ENCODE measurements around the gene ELN. TPM values are rescaled to one million over a fixed set of nuclear protein-coding genes. Genes with fewer than 3 reads are reported as not detected.

The ELN gene
- total RNA-seq, 1 experiment from 2014 or later: 65.9 TPM

- intact Hi-C loops (cut with micrococcal nuclease; ENCODE audit: unreplicated experiment): no loop called here
- no TSS peak for BruUV-seq (replicated peaks)
- Histone ChIP-seq H3K27me3 (replicated peaks; ENCODE audit: insufficient read depth, low read depth, low read length, poor library complexity) (no peaks in the 10 kb centered on the region), H3K27ac (ENCODE audit: low read depth, low read length, poor library complexity, severe bottlenecking) (peak overlapping the region; percentile 23), H3K36me3 (ENCODE audit: insufficient read depth, low read length, poor library complexity, severe bottlenecking) (peaks cover 17% of the 10 kb centered on the region), H3K4me3 (ENCODE audit: low read depth, low read length, poor library complexity, severe bottlenecking) (no peak overlapping the region), H3K4me1 (ENCODE audit: insufficient read depth, low read length, poor library complexity, severe bottlenecking) (peaks cover 21% of the 10 kb centered on the region), H3K9me3 (ENCODE audit: low read depth, low read length, poor library complexity, severe bottlenecking) (no peaks in the 10 kb centered on the region)
- no peak for TF ChIP-seq EZH2 (IDR thresholded peaks at IDR 0.05; ENCODE audit: borderline replicate concordance, low read depth, low read length, poor library complexity, severe bottlenecking)
- no peak for TF ChIP-seq CTCF (conservative IDR thresholded peaks at IDR 0.05; ENCODE audit: low read depth, low read length)
- POLR2A ChIA-PET (ENCODE audit: low non-redundant PET): no interaction called here
- no peak for DNase-seq (ENCODE audit: low spot score)
- CTCF ChIA-PET: no interaction called here
Measured at GRCh38 chr7:74092964-74093471, 65.0 kb downstream of the ELN start.

- intact Hi-C loops (cut with micrococcal nuclease; ENCODE audit: unreplicated experiment): no loop called here
- BruUV-seq (replicated peaks): no TSS peak
- Histone ChIP-seq H3K4me3 (ENCODE audit: low read depth, low read length, poor library complexity, severe bottlenecking) (no peak overlapping the region), H3K9me3 (ENCODE audit: low read depth, low read length, poor library complexity, severe bottlenecking) (no peaks in the 10 kb centered on the region), H3K36me3 (ENCODE audit: insufficient read depth, low read length, poor library complexity, severe bottlenecking) (peaks cover 20% of the 10 kb centered on the region), H3K27ac (ENCODE audit: low read depth, low read length, poor library complexity, severe bottlenecking) (peak overlapping the region; percentile 65), H3K4me1 (ENCODE audit: insufficient read depth, low read length, poor library complexity, severe bottlenecking) (peaks cover 21% of the 10 kb centered on the region), H3K27me3 (replicated peaks; ENCODE audit: insufficient read depth, low read depth, low read length, poor library complexity) (no peaks in the 10 kb centered on the region)
- CTCF ChIA-PET: no interaction called here
- TF ChIP-seq EZH2 (IDR thresholded peaks at IDR 0.05; ENCODE audit: borderline replicate concordance, low read depth, low read length, poor library complexity, severe bottlenecking) (no peak), CTCF (conservative IDR thresholded peaks at IDR 0.05; ENCODE audit: low read depth, low read length) (no peak)
- DNase-seq (ENCODE audit: low spot score): no peak
- POLR2A ChIA-PET (ENCODE audit: low non-redundant PET): no interaction called here
Measured at GRCh38 chr7:74093671-74094223, 65.8 kb downstream of the ELN start.

GRCh38 chr7:74094224-74095101 lies 66.5 kb downstream of the ELN start:
- peaks cover 24% of the 10 kb centered on the region for H3K36me3 ChIP-seq (ENCODE audit: insufficient read depth, low read length, poor library complexity, severe bottlenecking)
- peak overlapping the region; percentile 65 for H3K27ac ChIP-seq (ENCODE audit: low read depth, low read length, poor library complexity, severe bottlenecking)
- DNase-seq (ENCODE audit: low spot score): peak; percentile 74
- H3K9me3 ChIP-seq (ENCODE audit: low read depth, low read length, poor library complexity, severe bottlenecking): no peaks in the 10 kb centered on the region
- intact Hi-C loops (cut with micrococcal nuclease; ENCODE audit: unreplicated experiment): no loop called here
- TF ChIP-seq EZH2 (IDR thresholded peaks at IDR 0.05; ENCODE audit: borderline replicate concordance, low read depth, low read length, poor library complexity, severe bottlenecking) (no peak), CTCF (conservative IDR thresholded peaks at IDR 0.05; ENCODE audit: low read depth, low read length) (no peak)
- peaks cover 21% of the 10 kb centered on the region for H3K4me1 ChIP-seq (ENCODE audit: insufficient read depth, low read length, poor library complexity, severe bottlenecking)
- ChIA-PET CTCF (no interaction called here), POLR2A (ENCODE audit: low non-redundant PET) (no interaction called here)
- peak overlapping the region; percentile 42 for H3K4me3 ChIP-seq (ENCODE audit: low read depth, low read length, poor library complexity, severe bottlenecking)
- no TSS peak for BruUV-seq (replicated peaks)
- no peaks in the 10 kb centered on the region for H3K27me3 ChIP-seq (replicated peaks; ENCODE audit: insufficient read depth, low read depth, low read length, poor library complexity)
